Endothelial cell of umbilical vein (primary cell): ENCODE results near the gene OR51B2.

Source experiments
- EZH2 ChIP-seq: IDR thresholded peaks from 2 replicates; pipeline ENCODE4 v1.6.1; 2012; ENCODE audit warnings: borderline replicate concordance, low read depth, mild to moderate bottlenecking, moderate library complexity, low read length, inconsistent platforms; ENCODE audit not compliant: severe bottlenecking
- FOS ChIP-seq: IDR thresholded peaks from 2 replicates; pipeline ENCODE4 v1.6.1; 2011; ENCODE audit warnings: mild to moderate bottlenecking, low read length, moderate library complexity, borderline replicate concordance; ENCODE audit not compliant: insufficient read depth
- JUN ChIP-seq: IDR thresholded peaks from 2 replicates; pipeline ENCODE4 v1.6.1; 2011; ENCODE audit warnings: borderline replicate concordance, low read depth; ENCODE audit not compliant: insufficient read length, insufficient read depth
- POLR2A ChIP-seq: IDR thresholded peaks from 2 replicates; pipeline ENCODE4 v1.6.1; 2012; ENCODE audit warnings: low read depth, mild to moderate bottlenecking, control low read depth, low read length
- POLR2AphosphoS5 ChIP-seq: IDR thresholded peaks from 2 replicates; pipeline ENCODE4 v1.6.1; 2012; ENCODE audit warnings: low read depth, mild to moderate bottlenecking, control low read depth, low read length, moderate library complexity; ENCODE audit not compliant: insufficient read depth
- TF ChIP-seq, protein P1 (sequence below), 2 donors: IDR thresholded peaks; 1 replicate in 1 of 2; 2 replicates in 1 of 2; pipeline ENCODE4 v1.5.1; 2011; ENCODE audit warnings: low read length in 2 of 2, mild to moderate bottlenecking in 2 of 2, moderate library complexity in 2 of 2, control low read depth in 1 of 2, inconsistent platforms in 1 of 2, low read depth in 1 of 2; ENCODE audit not compliant: insufficient read depth in 1 of 2; ENCODE audit errors: extremely low read depth in 1 of 2

DNA sequence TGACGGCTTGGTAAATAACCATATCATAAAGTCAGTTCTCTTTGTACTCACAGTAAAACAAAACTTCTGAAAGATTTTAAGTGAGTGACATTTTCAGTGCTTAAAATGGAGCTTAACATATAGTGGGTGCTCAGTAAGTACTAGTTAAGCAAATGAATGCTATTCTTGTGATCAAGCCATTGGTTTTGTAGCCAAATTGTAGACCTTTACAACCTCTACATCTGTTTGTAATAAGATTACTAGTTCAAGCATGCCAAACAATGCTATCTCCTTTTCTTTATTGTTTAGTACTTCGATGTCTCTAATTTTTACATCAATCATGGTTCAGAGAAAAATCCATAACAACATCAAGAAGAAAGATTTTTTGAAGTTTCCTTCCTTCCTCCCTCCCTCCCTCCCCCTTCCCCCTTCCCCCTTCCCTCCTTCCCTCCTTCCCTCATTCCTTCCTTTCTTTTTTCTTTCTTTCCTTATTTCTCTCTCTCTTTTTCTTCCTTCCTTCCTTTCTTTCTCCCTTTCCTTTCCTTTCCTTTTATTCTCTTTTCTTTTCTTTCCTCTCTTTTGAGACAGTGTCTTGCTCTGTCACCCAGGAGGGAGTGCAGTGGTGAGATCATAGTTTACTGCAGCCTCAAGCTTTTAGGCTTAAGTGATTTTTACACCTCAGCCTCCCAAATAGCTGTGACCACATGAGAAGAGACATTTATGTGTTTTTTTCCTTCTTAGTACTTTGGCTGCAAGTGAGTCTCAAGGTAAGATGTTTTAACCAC, 16.7 kb downstream of the OR51B2 start:
- TF ChIP-seq EZH2 (no peak), FOS (no peak), POLR2A (no peak), JUN (no peak), POLR2AphosphoS5 (no peak)
- TF ChIP-seq, protein P1, sequence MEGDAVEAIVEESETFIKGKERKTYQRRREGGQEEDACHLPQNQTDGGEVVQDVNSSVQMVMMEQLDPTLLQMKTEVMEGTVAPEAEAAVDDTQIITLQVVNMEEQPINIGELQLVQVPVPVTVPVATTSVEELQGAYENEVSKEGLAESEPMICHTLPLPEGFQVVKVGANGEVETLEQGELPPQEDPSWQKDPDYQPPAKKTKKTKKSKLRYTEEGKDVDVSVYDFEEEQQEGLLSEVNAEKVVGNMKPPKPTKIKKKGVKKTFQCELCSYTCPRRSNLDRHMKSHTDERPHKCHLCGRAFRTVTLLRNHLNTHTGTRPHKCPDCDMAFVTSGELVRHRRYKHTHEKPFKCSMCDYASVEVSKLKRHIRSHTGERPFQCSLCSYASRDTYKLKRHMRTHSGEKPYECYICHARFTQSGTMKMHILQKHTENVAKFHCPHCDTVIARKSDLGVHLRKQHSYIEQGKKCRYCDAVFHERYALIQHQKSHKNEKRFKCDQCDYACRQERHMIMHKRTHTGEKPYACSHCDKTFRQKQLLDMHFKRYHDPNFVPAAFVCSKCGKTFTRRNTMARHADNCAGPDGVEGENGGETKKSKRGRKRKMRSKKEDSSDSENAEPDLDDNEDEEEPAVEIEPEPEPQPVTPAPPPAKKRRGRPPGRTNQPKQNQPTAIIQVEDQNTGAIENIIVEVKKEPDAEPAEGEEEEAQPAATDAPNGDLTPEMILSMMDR (IDR thresholded peaks at IDR 0.05; ENCODE audit: extremely low read depth in 1 of 2, insufficient read depth in 1 of 2, low read depth in 1 of 2, low read length in 2 of 2), result no peak
